ENCODE results near the gene ICA1. TPM values are rescaled to one million over a fixed set of nuclear protein-coding genes. Genes with fewer than 3 reads are reported as not detected.

The ICA1 gene
- total and polyA plus RNA-seq, 2 of the 13 experiments (the other 11 are each of a cell fraction or from before 2014, with no cell fraction given) = 0.29 TPM; not detected in 1

- Histone ChIP-seq H2AFZ (ENCODE audit: low read length) (no peak overlapping the region), H4K20me1 (ENCODE audit: insufficient read depth, low read length) (no peaks in the 10 kb centered on the region), H3K36me3 (replicated peaks in 1 of 2; ENCODE audit: control insufficient read depth in 1 of 2, insufficient read depth in 2 of 2, low read length in 2 of 2) (no peaks in the 10 kb centered on the region), H3K9me3 (ENCODE audit: low read length) (no peaks in the 10 kb centered on the region), H3K79me2 (ENCODE audit: insufficient read depth, low read length) (no peaks in the 10 kb centered on the region), H3K4me3 (replicated peaks in 1 of 3; ENCODE audit: insufficient read depth in 1 of 3, low read depth in 2 of 3, low read length in 3 of 3) (no peak overlapping the region), H3K27ac (ENCODE audit: extremely low read length, insufficient read depth, low read length) (no peak overlapping the region), H3K4me1 (ENCODE audit: insufficient read depth, low read length) (no peaks in the 10 kb centered on the region), H3K9ac (ENCODE audit: insufficient read depth, low read depth, low read length) (no peak overlapping the region), H3K27me3 (ENCODE audit: control insufficient read depth in 1 of 2, insufficient read depth in 2 of 2, low read length in 2 of 2) (peaks cover 0 to 7% of the 10 kb centered on the region in 2 experiments; a peak in 2 of 5 replicates), H3K4me2 (ENCODE audit: low read depth, low read length) (no peak overlapping the region)
- 27% methylated on average over 6 of the region's 6 CpGs for WGBS (ENCODE audit: low lambda C conversion rate)
- no peak for DNase-seq (ENCODE audit: low spot score)
- CTCF ChIA-PET (ENCODE audit: low intra/inter-chr PET ratio, low total read pairs) = no interaction called here
- in situ Hi-C loops (cut with HindIII; ENCODE audit: extremely low pct_ligation_motif_present, low pct_unique_long_range_greater_than_20kb) = no loop called here
- TF ChIP-seq ZNF720 (CRISPR knock-in tag; IDR thresholded peaks at IDR 0.05) (no peak), MED1 (CRISPR knock-in tag; IDR thresholded peaks at IDR 0.05) (no peak), SNAPC5 (CRISPR knock-in tag; IDR thresholded peaks at IDR 0.05; ENCODE audit: borderline replicate concordance) (no peak), BORCS8-MEF2B (CRISPR knock-in tag; IDR thresholded peaks at IDR 0.05) (no peak), TFDP1 (CRISPR knock-in tag; IDR thresholded peaks at IDR 0.05; ENCODE audit: borderline replicate concordance) (no peak), ZFP41 (CRISPR knock-in tag; IDR thresholded peaks at IDR 0.05; ENCODE audit: borderline replicate concordance) (no peak), ZNF883 (CRISPR knock-in tag; IDR thresholded peaks at IDR 0.05; ENCODE audit: not compliant biosample characterization) (no peak), PRPF4 (IDR thresholded peaks at IDR 0.05; ENCODE audit: low read depth, low read length, poor library complexity, severe bottlenecking) (no peak), PHF20 (CRISPR knock-in tag; IDR thresholded peaks at IDR 0.05) (no peak), ZNF557 (CRISPR knock-in tag; IDR thresholded peaks at IDR 0.05) (no peak)
- intact Hi-C loops (cut with micrococcal nuclease; ENCODE audit: unreplicated experiment) = no loop called here
- POLR2A ChIA-PET = no interaction called here
- no peak for ATAC-seq
- BruUV-seq (replicated peaks) = no TSS peak
- FAIRE-seq = no peak
Observed at GRCh38 chr7:8255680-8256655, 6.0 kb downstream of the ICA1 start.
